GM19023 (cell line): Measurements from ENCODE around the gene SECTM1.
A peak's percentile ranks its signal among the peaks of the same experiment; 100 is the strongest.

Experiments used
- ATAC-seq: cut with Tn5 transposase; IDR thresholded peaks from one replicate; pipeline ENCODE4 v1.9.1; 2021; ENCODE audit warnings: mild to moderate bottlenecking, moderate library complexity; ENCODE audit not compliant: unreplicated experiment

The SECTM1 gene

GRCh38 chr17:82283208-82283749, 50.3 kb downstream of the SECTM1 start:
- no peak for ATAC-seq

GRCh38 chr17:82282239-82283207, 51.0 kb downstream of the SECTM1 start:
- no peak for ATAC-seq

GRCh38 chr17:82281502-82282238, 51.9 kb downstream of the SECTM1 start:
- no peak for ATAC-seq

GRCh38 chr17:82281076-82281475, 52.5 kb downstream of the SECTM1 start:
- no peak for ATAC-seq

GRCh38 chr17:82280537-82280936, 53.0 kb downstream of the SECTM1 start:
- ATAC-seq = no peak

- no peak for ATAC-seq
Measured at GRCh38 chr17:82278786-82279391, 54.7 kb downstream of the SECTM1 start.

- ATAC-seq = no peak
Measured at GRCh38 chr17:82278308-82278707, 55.3 kb downstream of the SECTM1 start.

- ATAC-seq = no peak
Measured at GRCh38 chr17:82277851-82278250, 55.7 kb downstream of the SECTM1 start.

- no peak for ATAC-seq
Measured at GRCh38 chr17:82276938-82277337, 56.6 kb downstream of the SECTM1 start.

GRCh38 chr17:82275326-82275725, 58.2 kb downstream of the SECTM1 start:
- ATAC-seq = no peak

- ATAC-seq = no peak
Measured at GRCh38 chr17:82274134-82275020, 59.2 kb downstream of the SECTM1 start.

- ATAC-seq = peak; percentile 74
Measured at GRCh38 chr17:82273327-82274133, 60.0 kb downstream of the SECTM1 start, which contains the start of gene CSNK1D. Gene CSNK1D, minus strand, starts transcription at chr17:82273700. Its CDS starts 319 bp downstream, at chr17:82273381.

- peak; percentile 20 for ATAC-seq
Measured at GRCh38 chr17:82272495-82273326, 60.9 kb downstream of the SECTM1 start.

- no peak for ATAC-seq
Measured at GRCh38 chr17:82271401-82271800, 62.2 kb downstream of the SECTM1 start.
